Mesodermal cell (in vitro differentiated cells): Measurements from ENCODE around the gene PAK4.
A peak's percentile ranks its signal among the peaks of the same experiment; 100 is the strongest.

ENCODE experiments used
- H3K27ac ChIP-seq: 2 replicates; pipeline ENCODE4 v1.7.0; 2013; ENCODE audit warnings: mild to moderate bottlenecking, low read depth, low read length, moderate library complexity; ENCODE audit not compliant: severe bottlenecking
- H3K36me3 ChIP-seq: 2 replicates; pipeline ENCODE4 v1.7.1; 2013; ENCODE audit warnings: mild to moderate bottlenecking, low read length, moderate library complexity; ENCODE audit not compliant: control insufficient read depth, insufficient read depth
- H3K4me1 ChIP-seq: one replicate; pipeline ENCODE4 v1.7.1; 2013; ENCODE audit warnings: mild to moderate bottlenecking, low read length; ENCODE audit not compliant: insufficient read depth, control insufficient read depth, poor library complexity, severe bottlenecking
- H3K4me3 ChIP-seq: 2 replicates; pipeline ENCODE4 v1.7.0; 2013; ENCODE audit warnings: low read length, control low read depth, mild to moderate bottlenecking; ENCODE audit not compliant: insufficient read depth, poor library complexity, severe bottlenecking; ENCODE audit errors: extremely low read depth
- H3K9me3 ChIP-seq: 2 replicates; pipeline ENCODE4 v1.7.1; 2013; ENCODE audit warnings: mild to moderate bottlenecking, low read length, moderate library complexity; ENCODE audit not compliant: control insufficient read depth
- WGBS, 2 experiments: methylation state at CpG; one replicate each; pipeline ENCODE4 v1.1.5; 2013; ENCODE audit warnings: missing lambda C conversion rate in 2 of 2; ENCODE audit not compliant: insufficient coverage in 2 of 2; 5-methylcytosine and 5-hydroxymethylcytosine counted together

The PAK4 gene

DNA sequence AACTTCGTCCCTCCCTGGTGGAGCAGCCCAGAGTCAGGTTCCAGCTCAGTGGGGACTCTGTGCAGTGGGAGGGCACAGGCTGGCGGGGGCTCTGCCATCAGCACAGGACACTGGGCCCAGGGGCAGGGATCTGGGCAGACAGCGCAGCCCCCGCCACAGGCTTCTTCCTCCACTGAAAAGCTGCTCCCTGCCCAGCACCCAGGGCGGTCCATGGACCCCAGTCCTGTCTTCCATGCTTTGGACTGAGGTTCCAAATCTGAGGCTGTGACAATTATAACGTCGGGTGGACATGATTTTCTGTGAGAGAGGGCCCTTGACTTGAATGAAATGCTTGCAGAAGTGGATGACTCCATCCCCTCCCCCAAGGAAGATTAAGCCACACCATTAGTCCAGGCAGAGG is 50.0 kb downstream of the PAK4 start:
- Histone ChIP-seq H3K9me3 (no peaks in the 10 kb centered on the region), H3K27ac (no peak overlapping the region), H3K4me3 (no peak overlapping the region), H3K36me3 (peaks cover 74% of the 10 kb centered on the region), H3K4me1 (peaks cover 8% of the 10 kb centered on the region)
- WGBS, 2 experiments, result 88 to 97% methylated on average over 4 to 6 of the region's 7 CpGs

DNA sequence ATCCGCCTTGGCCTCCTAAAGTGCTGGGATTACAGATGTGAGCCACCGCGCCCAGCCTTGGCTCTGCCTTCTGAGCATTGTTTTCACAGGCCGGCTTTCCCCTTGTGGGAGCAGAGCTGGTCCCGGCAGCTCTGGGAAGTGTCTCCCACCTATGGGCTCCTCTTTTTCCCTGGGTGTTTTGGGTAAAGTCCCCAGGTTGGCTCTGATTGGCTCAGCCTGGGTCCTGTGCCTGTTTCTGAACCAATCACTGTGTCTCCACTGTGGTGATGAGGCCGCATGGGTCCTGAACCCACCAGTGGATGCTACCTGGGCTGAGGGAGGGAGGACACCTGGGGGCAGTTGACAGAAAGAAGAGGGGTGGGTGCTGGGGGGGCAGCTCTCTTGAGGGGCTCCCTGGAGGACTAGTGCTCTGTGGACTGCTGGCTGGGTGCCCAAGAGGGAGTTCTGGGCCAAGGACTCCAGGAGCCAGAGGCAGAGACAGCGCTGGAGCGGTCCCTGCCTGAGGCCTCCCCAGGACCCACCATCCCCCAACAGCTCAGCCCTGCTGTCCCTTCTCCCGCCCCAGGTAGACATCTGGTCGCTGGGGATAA is 51.6 kb downstream of the PAK4 start:
- H3K36me3 ChIP-seq, result peaks cover 70% of the 10 kb centered on the region
- WGBS, 2 experiments, result 92 to 94% methylated on average over 7 to 9 of the region's 10 CpGs
- no peaks in the 10 kb centered on the region for H3K9me3 ChIP-seq
- no peak overlapping the region for H3K27ac ChIP-seq
- no peak overlapping the region for H3K4me3 ChIP-seq
- peaks cover 1% of the 10 kb centered on the region for H3K4me1 ChIP-seq

- Histone ChIP-seq H3K36me3 (peaks cover 70% of the 10 kb centered on the region), H3K27ac (no peak overlapping the region), H3K4me3 (no peak overlapping the region), H3K4me1 (no peaks in the 10 kb centered on the region), H3K9me3 (no peaks in the 10 kb centered on the region)
- 95 to 96% methylated on average over 4 to 8 of the region's 11 CpGs for WGBS, 2 experiments
Measured at GRCh38 chr19:39177736-39178135, 52.1 kb downstream of the PAK4 start.

- H3K9me3 ChIP-seq, result no peaks in the 10 kb centered on the region
- H3K4me1 ChIP-seq, result no peaks in the 10 kb centered on the region
- H3K27ac ChIP-seq, result peak overlapping the region; percentile 5
- H3K4me3 ChIP-seq, result no peak overlapping the region
- 96 to 97% methylated on average over 16 to 29 of the region's 30 CpGs for WGBS, 2 experiments
- peaks cover 63% of the 10 kb centered on the region for H3K36me3 ChIP-seq
Measured at GRCh38 chr19:39178296-39179006, 52.9 kb downstream of the PAK4 start.

GRCh38 chr19:39179754-39180153 is 54.2 kb downstream of the PAK4 start:
- WGBS, 2 experiments, result 96 to 100% methylated on average over 2 to 9 of the region's 10 CpGs
- Histone ChIP-seq H3K9me3 (no peaks in the 10 kb centered on the region), H3K27ac (no peak overlapping the region), H3K4me3 (no peak overlapping the region), H3K4me1 (no peaks in the 10 kb centered on the region), H3K36me3 (peaks cover 57% of the 10 kb centered on the region)

- Histone ChIP-seq H3K27ac (no peak overlapping the region), H3K36me3 (peaks cover 48% of the 10 kb centered on the region), H3K9me3 (no peaks in the 10 kb centered on the region), H3K4me1 (no peaks in the 10 kb centered on the region), H3K4me3 (no peak overlapping the region)
- WGBS, 2 experiments, result 94 to 99% methylated on average over 5 to 9 of the region's 9 CpGs
Measured at GRCh38 chr19:39180749-39181148, 55.2 kb downstream of the PAK4 start.

- Histone ChIP-seq H3K4me3 (no peak overlapping the region), H3K4me1 (no peaks in the 10 kb centered on the region), H3K9me3 (no peaks in the 10 kb centered on the region), H3K36me3 (peaks cover 42% of the 10 kb centered on the region), H3K27ac (no peak overlapping the region)
- 92 to 93% methylated on average over 18 to 20 of the region's 21 CpGs for WGBS, 2 experiments
Measured at GRCh38 chr19:39181500-39182173, 56.1 kb downstream of the PAK4 start.

DNA sequence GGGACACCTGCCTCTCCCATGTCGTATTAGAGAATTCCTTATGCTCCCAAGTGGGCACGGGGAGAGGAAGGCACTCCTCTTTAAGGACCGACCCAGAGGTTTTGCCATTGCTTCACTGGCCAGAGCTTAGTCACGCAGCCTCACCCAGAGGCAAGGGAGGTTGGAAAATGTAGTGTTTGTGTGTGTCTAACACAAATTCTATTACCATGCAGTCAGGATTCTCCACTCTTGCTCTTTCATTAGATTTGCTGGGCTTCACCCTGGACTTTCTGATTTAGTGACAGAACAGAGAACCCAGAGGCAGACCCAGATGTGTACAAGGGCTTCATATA is 56.6 kb downstream of the PAK4 start:
- Histone ChIP-seq H3K4me1 (no peaks in the 10 kb centered on the region), H3K4me3 (no peak overlapping the region), H3K9me3 (no peaks in the 10 kb centered on the region), H3K27ac (no peak overlapping the region), H3K36me3 (peaks cover 40% of the 10 kb centered on the region)
- 89 to 100% methylated on average over 1 to 3 of the region's 4 CpGs for whole genome bisulfite sequencing, 2 experiments

DNA sequence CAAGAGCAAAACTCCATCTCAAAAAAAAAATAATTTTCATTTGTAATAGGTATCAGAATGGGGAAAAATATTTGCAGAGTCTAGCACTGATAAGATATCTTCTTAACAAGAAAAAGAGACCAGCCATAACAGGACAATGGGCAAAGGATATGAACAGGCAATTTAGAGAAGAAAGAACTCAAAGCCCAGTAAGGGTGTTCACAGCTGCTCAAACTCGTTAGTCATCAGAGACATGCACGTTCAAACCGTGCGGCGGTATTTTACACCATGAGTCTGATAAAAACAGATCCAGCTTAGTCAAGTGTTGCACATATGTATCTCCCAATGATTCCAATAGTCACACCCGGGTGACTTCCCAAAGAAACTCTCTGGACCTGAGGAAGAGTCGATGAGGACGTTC is 57.5 kb downstream of the PAK4 start:
- Histone ChIP-seq H3K27ac (no peak overlapping the region), H3K4me1 (no peaks in the 10 kb centered on the region), H3K4me3 (no peak overlapping the region), H3K9me3 (no peaks in the 10 kb centered on the region), H3K36me3 (peaks cover 30% of the 10 kb centered on the region)
- 93 to 97% methylated on average over 5 to 6 of the region's 8 CpGs for WGBS, 2 experiments

DNA sequence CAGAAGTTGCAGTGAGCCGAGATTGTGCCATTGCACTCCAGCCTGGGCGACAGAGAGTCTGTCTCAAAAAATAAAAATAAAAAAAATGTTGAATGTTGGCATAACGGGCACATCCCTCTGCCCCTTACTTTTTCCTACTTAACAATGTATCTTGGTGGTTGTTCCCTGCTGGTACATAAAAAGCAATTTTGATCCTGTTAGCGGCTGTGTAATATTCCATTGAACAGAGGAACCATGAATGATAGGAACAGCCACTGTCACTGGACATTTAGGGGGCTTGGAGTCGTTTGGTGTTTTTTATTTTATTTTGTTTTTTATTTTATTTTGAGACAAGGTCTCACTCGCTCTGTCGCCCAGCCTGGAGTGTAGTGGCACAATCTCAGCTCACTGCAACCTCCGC is 60.8 kb downstream of the PAK4 start:
- Histone ChIP-seq H3K4me1 (peaks cover 3% of the 10 kb centered on the region), H3K27ac (no peak overlapping the region), H3K9me3 (no peaks in the 10 kb centered on the region), H3K4me3 (no peak overlapping the region), H3K36me3 (peaks cover 7% of the 10 kb centered on the region)
- WGBS, 2 experiments, result 92 to 95% methylated on average over 5 to 6 of the region's 8 CpGs

DNA sequence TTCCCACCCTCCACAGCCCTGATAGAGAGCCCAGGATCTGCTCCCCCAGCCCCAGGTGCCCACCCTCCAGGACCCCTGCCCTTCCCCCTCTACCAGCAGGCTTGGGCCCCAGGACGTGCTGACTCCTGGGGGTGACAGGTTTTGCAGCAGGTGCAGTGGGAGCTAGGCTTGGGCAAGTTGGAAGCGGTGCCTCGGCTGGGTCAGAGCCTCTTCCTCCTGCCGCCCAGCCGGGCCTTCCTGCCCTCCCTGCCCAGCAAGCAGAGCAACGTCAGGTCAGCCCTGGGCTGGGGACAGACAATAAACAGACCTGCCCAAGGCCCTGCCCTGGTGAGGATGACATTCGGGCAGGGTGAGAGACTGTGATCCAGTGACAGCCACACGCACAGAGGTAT is 62.0 kb downstream of the PAK4 start:
- WGBS, 2 experiments, result 65 to 66% methylated on average over 8 of the region's 8 CpGs
- Histone ChIP-seq H3K4me3 (no peak overlapping the region), H3K27ac (no peak overlapping the region), H3K36me3 (no peaks in the 10 kb centered on the region), H3K4me1 (peaks cover 3% of the 10 kb centered on the region), H3K9me3 (no peaks in the 10 kb centered on the region)
